Mesenchymal stem cell (in vitro differentiated cells and primary cell): ENCODE data around the gene DISC1.
A peak's percentile ranks its signal among the peaks of the same experiment; 100 is the strongest.
"Not testable (repeated sequence)": the region's sequence is repeated elsewhere in the genome, so short reads cannot be mapped to it uniquely, and the experiment has no call there.

ENCODE experiments used
- DNase-seq: peaks from one replicate; pipeline ENCODE4 v3.0.0-alpha.2; 2013
- H2AFZ ChIP-seq: one replicate; pipeline ENCODE4 v1.6.1; 2013; ENCODE audit warnings: low read depth, mild to moderate bottlenecking, control low read depth, inconsistent platforms, low read length, moderate library complexity
- H2AK5ac ChIP-seq: 2 replicates; pipeline ENCODE4 v1.6.1; 2013; ENCODE audit warnings: low read length, moderate library complexity, mild to moderate bottlenecking, inconsistent platforms; ENCODE audit not compliant: severe bottlenecking
- H2BK120ac ChIP-seq: one replicate; pipeline ENCODE4 v1.6.1; 2013; ENCODE audit warnings: low read depth, mild to moderate bottlenecking, inconsistent platforms, low read length, moderate library complexity
- H2BK12ac ChIP-seq, 2 experiments: one replicate each; pipeline ENCODE4 v1.6.1; 2013; ENCODE audit warnings: inconsistent platforms in 2 of 2, low read length in 2 of 2, mild to moderate bottlenecking in 2 of 2, moderate library complexity in 2 of 2, control low read depth in 1 of 2
- H2BK15ac ChIP-seq: one replicate; pipeline ENCODE4 v1.6.1; 2013; ENCODE audit warnings: mild to moderate bottlenecking, low read depth, inconsistent platforms; ENCODE audit not compliant: poor library complexity, severe bottlenecking
- H2BK5ac ChIP-seq: 2 replicates; pipeline ENCODE4 v1.6.1; 2013; ENCODE audit warnings: low read depth, mild to moderate bottlenecking, low read length, control low read depth, inconsistent platforms; ENCODE audit not compliant: poor library complexity, severe bottlenecking
- H3K14ac ChIP-seq, 2 experiments: one replicate each; pipeline ENCODE4 v1.6.1; 2013; ENCODE audit warnings: inconsistent platforms in 2 of 2, low read length in 2 of 2, control low read depth in 1 of 2, mild to moderate bottlenecking in 1 of 2, moderate library complexity in 1 of 2
- H3K18ac ChIP-seq, 2 experiments: one replicate each; pipeline ENCODE4 v1.6.1; 2013; ENCODE audit warnings: inconsistent platforms in 2 of 2, low read length in 2 of 2, control low read depth in 1 of 2, low read depth in 1 of 2, mild to moderate bottlenecking in 1 of 2
- H3K23ac ChIP-seq, 2 experiments: one replicate each; pipeline ENCODE4 v1.6.1; 2013; ENCODE audit warnings: inconsistent platforms in 2 of 2, low read length in 2 of 2, mild to moderate bottlenecking in 2 of 2, moderate library complexity in 2 of 2, control low read depth in 1 of 2
- H3K27ac ChIP-seq: 2 replicates; pipeline ENCODE4 v1.5.1; 2013; ENCODE audit warnings: mild to moderate bottlenecking, moderate library complexity, low read length, control low read depth, inconsistent platforms; ENCODE audit not compliant: poor library complexity, severe bottlenecking
- H3K27me3 ChIP-seq, 2 experiments: 2 replicates each; pipeline versions ENCODE4 v1.6.1 to v1.7.0; 2013; ENCODE audit warnings: low read length in 2 of 2, mild to moderate bottlenecking in 2 of 2, moderate library complexity in 2 of 2, control low read depth in 1 of 2, inconsistent platforms in 1 of 2; ENCODE audit not compliant: control insufficient read depth in 1 of 2, insufficient read depth in 1 of 2
- H3K36me3 ChIP-seq, 2 experiments: 2 replicates each; pipeline versions ENCODE4 v1.6.1 to v1.7.0; 2013; ENCODE audit warnings: low read length in 2 of 2, control low read depth in 1 of 2, inconsistent platforms in 1 of 2, low read depth in 1 of 2, mild to moderate bottlenecking in 1 of 2; ENCODE audit not compliant: insufficient read depth in 2 of 2, control insufficient read depth in 1 of 2
- H3K4ac ChIP-seq, 2 experiments: one replicate each; pipeline ENCODE4 v1.6.1; 2013; ENCODE audit warnings: inconsistent platforms in 2 of 2, low read length in 2 of 2, mild to moderate bottlenecking in 2 of 2, moderate library complexity in 2 of 2, control low read depth in 1 of 2, low read depth in 1 of 2
- H3K4me1 ChIP-seq: 2 replicates; pipeline ENCODE4 v1.6.1; 2013; ENCODE audit warnings: low read depth, low read length, control low read depth; ENCODE audit not compliant: control insufficient read depth, insufficient read depth
- H3K4me2 ChIP-seq: 2 replicates; pipeline ENCODE4 v1.6.1; 2013; ENCODE audit warnings: low read length, mild to moderate bottlenecking, inconsistent platforms; ENCODE audit not compliant: poor library complexity, severe bottlenecking
- H3K4me3 ChIP-seq, 2 experiments: 2 replicates each; pipeline versions ENCODE4 v1.5.1 to v1.7.0; 2013; ENCODE audit warnings: low read length in 2 of 2, mild to moderate bottlenecking in 2 of 2, control low read depth in 1 of 2, low read depth in 1 of 2; ENCODE audit not compliant: insufficient read depth in 1 of 2
- H3K79me1 ChIP-seq: replicated peaks from 2 replicates; pipeline ENCODE4 v1.6.1; 2013; ENCODE audit warnings: mild to moderate bottlenecking, control low read depth, low read length, inconsistent platforms; ENCODE audit not compliant: poor library complexity, severe bottlenecking
- H3K9ac ChIP-seq: 2 replicates; pipeline ENCODE4 v1.7.0; 2013; ENCODE audit warnings: mild to moderate bottlenecking, low read length, moderate library complexity
- H3K9me3 ChIP-seq: 2 replicates; pipeline ENCODE4 v1.7.0; 2013; ENCODE audit warnings: mild to moderate bottlenecking, low read length; ENCODE audit not compliant: control insufficient read depth
- H4K8ac ChIP-seq: one replicate; pipeline ENCODE4 v1.6.1; 2013; ENCODE audit warnings: inconsistent platforms, mild to moderate bottlenecking, low read length, moderate library complexity
- H4K91ac ChIP-seq: one replicate; pipeline ENCODE4 v1.6.1; 2013; ENCODE audit warnings: mild to moderate bottlenecking, low read length, inconsistent platforms
- WGBS: methylation state at CpG from one replicate; pipeline ENCODE4 v1.1.7; 2013; ENCODE audit warnings: mixed read lengths; 5-methylcytosine and 5-hydroxymethylcytosine counted together

DISC1 gene

DNA sequence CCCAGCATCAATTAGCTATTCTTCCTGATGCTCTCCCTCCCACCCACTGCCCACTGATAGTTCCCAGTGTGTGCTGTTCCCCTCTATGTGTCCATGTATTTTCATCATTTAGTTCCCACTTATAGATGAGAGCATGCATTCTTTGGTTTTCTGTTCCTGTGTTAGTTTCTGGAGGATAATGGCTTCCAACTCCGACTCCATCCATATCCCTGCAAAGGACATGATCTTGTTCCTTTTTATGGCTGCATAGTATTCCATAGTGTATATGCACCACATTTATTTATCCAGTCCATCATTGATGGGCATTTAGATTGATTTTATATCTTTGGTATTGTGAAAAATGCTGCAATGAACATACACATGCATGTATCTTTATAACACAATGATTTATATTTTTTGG is 30.2 kb downstream of the DISC1 start:
- Histone ChIP-seq H3K23ac (no peak overlapping the region), H3K4me1 (peaks cover 2% of the 10 kb centered on the region), H3K27ac (no peak overlapping the region), H3K4me3 (no peak overlapping the region), H3K27me3 (no peaks in the 10 kb centered on the region), H2BK120ac (no peak overlapping the region), H3K36me3 (peaks cover 0 to 2% of the 10 kb centered on the region in 2 experiments), H2AK5ac (no peak overlapping the region), H3K18ac (no peak overlapping the region), H4K8ac (no peak overlapping the region), H4K91ac (no peak overlapping the region), H2BK12ac (no peak overlapping the region), H3K4ac (no peak overlapping the region), H2AFZ (no peak overlapping the region), H2BK15ac (no peak overlapping the region), H3K4me2 (no peak overlapping the region), H2BK5ac (no peak overlapping the region), H3K14ac (no peak overlapping the region), H3K9ac (no peak overlapping the region), H3K9me3 (no peaks in the 10 kb centered on the region), H3K79me1 (peaks cover 16% of the 10 kb centered on the region)
- WGBS = no CpG with 5 or more reads among the region's 1 CpG
- no peak for DNase-seq

DNA sequence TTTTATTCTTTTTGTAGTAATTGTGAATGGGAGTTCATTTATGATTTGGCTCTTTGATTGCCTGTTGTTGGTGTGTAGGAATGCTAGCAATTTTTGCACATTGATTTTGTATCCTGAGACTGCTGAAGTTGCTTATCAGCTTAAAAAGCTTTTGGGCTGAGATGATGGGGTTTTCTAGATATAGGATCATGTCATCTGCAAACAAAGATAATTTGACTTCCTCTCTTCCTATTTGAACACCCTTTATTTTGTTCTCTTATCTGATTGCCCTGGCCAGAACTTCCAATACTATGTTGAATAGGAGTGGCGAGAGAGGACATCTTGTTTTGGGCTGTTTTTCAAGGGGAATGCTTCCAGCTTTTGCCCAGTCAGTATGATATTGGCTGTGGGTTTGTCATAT is 31.6 kb downstream of the DISC1 start:
- not testable (repeated sequence) for H3K36me3 ChIP-seq, H3K27ac ChIP-seq, H3K4me1 ChIP-seq, H2AFZ ChIP-seq, H3K27me3 ChIP-seq, H3K18ac ChIP-seq, H4K8ac ChIP-seq, H3K9me3 ChIP-seq, H2BK120ac ChIP-seq, H3K4ac ChIP-seq, H3K4me2 ChIP-seq, H2AK5ac ChIP-seq, DNase-seq, H3K23ac ChIP-seq, H2BK15ac ChIP-seq, H3K14ac ChIP-seq, H3K9ac ChIP-seq, H2BK12ac ChIP-seq, H3K4me3 ChIP-seq, H4K91ac ChIP-seq, H2BK5ac ChIP-seq
- 96% methylated on average over 1 of the region's 1 CpG for WGBS
- peaks cover 23% of the 10 kb centered on the region for H3K79me1 ChIP-seq

DNA sequence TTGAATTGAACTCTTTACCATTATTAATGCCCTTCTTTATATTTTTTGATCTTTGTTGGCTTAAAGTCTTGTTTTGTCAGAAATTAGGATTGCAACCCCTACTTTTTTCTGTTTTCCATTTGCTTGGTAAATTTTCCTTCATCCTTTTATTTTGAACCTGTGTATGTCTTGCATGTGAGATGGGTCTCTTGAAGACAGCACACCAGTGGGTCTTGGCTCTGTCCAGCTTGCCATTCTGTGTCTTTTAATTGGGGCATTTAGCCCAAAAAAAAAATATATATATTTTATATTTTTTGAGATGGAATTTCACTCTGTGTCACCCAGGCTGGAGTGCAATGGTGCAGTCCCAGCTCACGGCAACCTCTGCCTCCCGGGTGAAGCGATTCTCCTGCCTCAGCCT is 33.6 kb downstream of the DISC1 start:
- peaks cover 0 to 2% of the 10 kb centered on the region in 2 experiments for H3K36me3 ChIP-seq
- H3K14ac ChIP-seq = no peak overlapping the region
- no peak overlapping the region for H3K27ac ChIP-seq
- no peak overlapping the region for H3K4me3 ChIP-seq
- H3K18ac ChIP-seq = no peak overlapping the region
- DNase-seq = no peak
- H3K4me2 ChIP-seq = no peak overlapping the region
- WGBS = 98% methylated on average over 3 of the region's 3 CpGs
- no peak overlapping the region for H2BK12ac ChIP-seq
- H2AFZ ChIP-seq = no peak overlapping the region
- H3K79me1 ChIP-seq = peaks cover 19% of the 10 kb centered on the region
- no peak overlapping the region for H2BK120ac ChIP-seq
- no peak overlapping the region for H3K9ac ChIP-seq
- no peak overlapping the region for H2AK5ac ChIP-seq
- no peak overlapping the region for H4K91ac ChIP-seq
- H4K8ac ChIP-seq = no peak overlapping the region
- H3K4ac ChIP-seq = no peak overlapping the region
- no peak overlapping the region for H3K23ac ChIP-seq
- no peaks in the 10 kb centered on the region for H3K4me1 ChIP-seq
- H2BK5ac ChIP-seq = no peak overlapping the region
- H3K9me3 ChIP-seq = no peaks in the 10 kb centered on the region
- no peak overlapping the region for H2BK15ac ChIP-seq
- H3K27me3 ChIP-seq = no peaks in the 10 kb centered on the region

DNA sequence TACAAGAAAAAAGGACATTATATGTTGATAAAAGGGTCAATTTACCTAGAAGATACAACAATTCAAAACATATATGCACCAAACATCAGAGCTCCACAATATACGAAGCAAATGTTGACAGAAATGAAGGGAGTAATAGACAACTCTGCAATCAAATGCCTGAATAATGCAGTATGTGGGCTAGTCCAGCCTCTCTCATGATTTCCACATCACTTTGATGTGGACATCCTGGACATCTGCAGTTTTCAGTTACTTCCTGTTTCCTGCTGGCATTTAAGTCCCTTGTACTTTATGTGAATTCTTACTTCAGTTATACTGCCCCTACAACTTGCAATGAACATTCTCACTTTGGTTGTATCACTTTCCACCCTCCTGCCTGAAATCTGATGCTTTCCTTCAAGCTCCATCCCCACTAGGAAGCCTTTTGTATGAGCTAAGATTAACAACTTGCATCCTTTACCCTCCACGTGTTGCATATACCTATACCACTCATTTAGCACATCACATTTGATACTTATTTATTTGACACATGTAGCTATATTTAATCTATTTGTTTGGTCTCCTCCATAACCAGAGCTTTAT is 36.7 kb downstream of the DISC1 start:
- peak; percentile 85 for DNase-seq
- no peak overlapping the region for H3K23ac ChIP-seq
- no peak overlapping the region for H2BK120ac ChIP-seq
- no peak overlapping the region for H3K4me2 ChIP-seq
- H3K4me3 ChIP-seq = no peak overlapping the region
- no peak overlapping the region for H2AK5ac ChIP-seq
- no peak overlapping the region for H3K14ac ChIP-seq
- no peak overlapping the region for H4K91ac ChIP-seq
- no peak overlapping the region for H4K8ac ChIP-seq
- no peak overlapping the region for H3K18ac ChIP-seq
- 63% methylated on average over 2 of the region's 2 CpGs for WGBS
- no peak overlapping the region for H2BK12ac ChIP-seq
- H3K36me3 ChIP-seq = peaks cover 0 to 2% of the 10 kb centered on the region in 2 experiments
- no peak overlapping the region for H2AFZ ChIP-seq
- H3K9me3 ChIP-seq = no peaks in the 10 kb centered on the region
- H3K27me3 ChIP-seq = no peaks in the 10 kb centered on the region
- H2BK5ac ChIP-seq = no peak overlapping the region
- H3K9ac ChIP-seq = no peak overlapping the region
- no peak overlapping the region for H3K4ac ChIP-seq
- H3K79me1 ChIP-seq = peaks cover 33% of the 10 kb centered on the region
- no peak overlapping the region for H2BK15ac ChIP-seq
- no peaks in the 10 kb centered on the region for H3K4me1 ChIP-seq
- no peak overlapping the region for H3K27ac ChIP-seq
